SKM-1 treated with dmso at 0.1 percent for 144 hours (cell line): Measurements from ENCODE around the gene COL19A1.

ENCODE experiments used
- DNase-seq: peaks from one replicate; lab custom pipeline; 2025; ENCODE audit not compliant: unreplicated experiment; lab: John Stamatoyannopoulos, UW

COL19A1 gene

GRCh38 chr6:70163795-70164194 is 297.4 kb downstream of the COL19A1 start:
- no peak for DNase-seq

GRCh38 chr6:70164556-70164955 is 298.2 kb downstream of the COL19A1 start:
- no peak for DNase-seq

GRCh38 chr6:70166088-70166958 is 300.0 kb downstream of the COL19A1 start:
- DNase-seq = peak; percentile 36

DNA sequence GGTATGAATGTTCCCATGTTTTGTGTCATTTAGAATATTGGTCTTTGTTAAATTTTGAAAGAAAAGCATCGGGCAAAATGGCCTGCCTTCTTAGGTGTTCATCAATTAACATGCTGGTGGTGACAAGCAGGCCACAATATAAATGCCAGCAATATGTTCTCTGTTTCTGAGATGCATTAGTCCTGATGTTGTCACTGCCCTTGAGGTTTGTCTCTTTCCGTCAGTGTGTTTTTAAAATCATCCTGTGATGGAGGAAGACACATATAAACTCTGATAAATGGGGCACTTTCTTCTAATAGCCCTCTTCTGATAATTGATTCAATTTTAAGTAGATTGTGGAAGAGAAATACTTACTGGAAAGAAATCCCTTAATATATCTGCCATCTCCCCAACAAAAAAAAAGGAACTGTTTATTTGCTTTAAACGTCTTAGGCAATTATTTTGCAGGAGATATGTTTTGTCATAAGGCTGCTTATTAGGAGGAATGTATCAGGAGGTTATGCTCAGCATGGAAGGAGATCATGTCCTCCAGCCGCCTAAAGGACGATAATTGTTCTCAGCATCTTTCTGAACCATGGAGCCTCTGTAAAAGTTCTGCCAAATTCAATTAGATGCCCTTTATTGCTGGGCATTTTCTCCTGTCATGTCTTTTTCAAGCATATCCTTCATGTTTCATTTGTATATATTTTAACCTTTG is 302.5 kb downstream of the COL19A1 start:
- no peak for DNase-seq

DNA sequence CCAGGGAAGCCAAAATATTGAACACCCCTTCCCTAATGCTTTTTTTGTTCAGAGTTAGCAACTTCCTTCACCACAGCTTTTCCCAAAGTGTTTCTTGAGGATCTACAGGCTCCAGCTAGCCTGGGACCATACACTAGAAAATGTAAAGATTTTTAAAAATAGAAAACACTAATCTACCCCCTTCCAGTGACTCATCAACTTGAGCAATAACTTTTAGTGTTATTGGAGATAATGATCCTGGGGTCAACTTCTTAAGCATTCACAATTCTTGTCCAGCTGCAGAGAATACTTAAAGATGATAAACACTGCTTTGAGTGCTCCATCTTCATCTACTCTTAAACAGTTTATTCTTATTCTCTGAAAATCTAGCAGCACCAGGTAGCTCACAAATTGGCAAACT is 304.9 kb downstream of the COL19A1 start:
- DNase-seq = no peak

DNA sequence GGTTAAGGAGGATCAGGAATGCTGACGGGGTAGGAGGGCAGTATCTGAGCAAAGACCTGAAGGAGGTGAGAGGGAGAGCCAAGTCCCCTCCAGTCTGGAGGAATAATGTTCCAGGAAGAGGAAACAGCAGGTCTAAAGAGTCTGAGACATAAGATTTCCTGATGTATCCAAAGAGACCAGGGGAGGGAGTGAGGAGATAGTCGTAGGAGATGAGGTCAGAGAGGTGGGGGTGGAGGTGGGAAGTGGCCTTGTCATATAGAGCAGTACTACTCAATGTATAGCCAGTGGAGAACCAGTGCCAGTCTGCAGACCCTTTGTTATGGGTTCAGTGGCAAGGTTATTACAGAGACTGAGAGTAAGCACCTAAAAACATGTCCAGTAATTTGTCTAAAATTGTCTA is 305.9 kb downstream of the COL19A1 start:
- DNase-seq = no peak

DNA sequence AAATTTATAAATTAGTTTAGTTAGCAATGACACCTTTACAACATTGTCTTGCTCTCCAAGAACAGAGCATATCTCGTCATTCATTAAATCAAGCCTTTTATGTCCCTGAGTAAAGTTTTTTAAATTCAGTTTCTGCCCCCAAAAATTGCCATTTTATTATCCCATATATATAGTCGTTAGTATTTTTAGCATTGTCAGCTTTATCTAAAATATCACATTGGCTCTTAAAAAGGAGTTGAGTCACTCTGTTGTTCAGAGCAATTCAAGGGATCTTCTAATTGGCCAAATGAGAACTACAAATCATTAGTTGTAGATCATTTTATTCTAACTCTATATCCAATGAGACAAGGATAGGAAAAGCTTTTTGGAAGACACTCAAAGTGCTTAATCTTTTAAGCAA is 309.4 kb downstream of the COL19A1 start:
- no peak for DNase-seq

DNA sequence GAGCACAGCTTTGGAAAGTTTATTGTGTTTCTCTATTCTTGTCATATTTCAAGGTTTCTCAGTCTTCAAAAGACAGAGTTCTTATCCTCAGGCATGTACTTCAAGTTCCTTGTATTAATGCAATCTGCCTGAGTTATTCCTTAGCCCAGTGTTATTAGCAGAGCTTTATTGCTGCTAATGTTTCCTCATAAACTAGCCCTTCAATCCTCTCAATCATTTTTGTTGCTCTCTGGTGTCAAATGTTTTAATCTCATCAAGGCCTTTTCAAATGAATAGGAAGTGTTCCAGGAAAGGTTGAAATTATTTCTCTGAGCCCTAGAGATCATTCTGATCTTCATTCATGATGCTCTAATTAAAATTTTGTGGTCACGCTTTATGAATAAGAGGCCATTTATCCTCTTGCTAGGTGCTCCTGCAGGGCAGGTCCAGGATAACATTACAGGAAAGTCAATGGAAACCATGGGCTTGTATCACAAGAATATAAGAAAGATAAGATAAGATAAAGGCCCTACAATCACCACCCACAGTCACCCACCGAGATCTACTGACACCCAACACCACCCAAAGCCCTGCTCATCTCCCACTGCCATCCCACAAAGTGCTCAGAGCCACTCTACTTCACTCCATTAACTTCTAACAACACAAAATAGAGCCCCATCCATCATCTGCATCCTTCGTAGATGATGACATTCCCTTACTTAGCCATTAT is 310.6 kb downstream of the COL19A1 start:
- DNase-seq = no peak

- DNase-seq = no peak
Measured at GRCh38 chr6:70180183-70180900, 314.0 kb downstream of the COL19A1 start.

DNA sequence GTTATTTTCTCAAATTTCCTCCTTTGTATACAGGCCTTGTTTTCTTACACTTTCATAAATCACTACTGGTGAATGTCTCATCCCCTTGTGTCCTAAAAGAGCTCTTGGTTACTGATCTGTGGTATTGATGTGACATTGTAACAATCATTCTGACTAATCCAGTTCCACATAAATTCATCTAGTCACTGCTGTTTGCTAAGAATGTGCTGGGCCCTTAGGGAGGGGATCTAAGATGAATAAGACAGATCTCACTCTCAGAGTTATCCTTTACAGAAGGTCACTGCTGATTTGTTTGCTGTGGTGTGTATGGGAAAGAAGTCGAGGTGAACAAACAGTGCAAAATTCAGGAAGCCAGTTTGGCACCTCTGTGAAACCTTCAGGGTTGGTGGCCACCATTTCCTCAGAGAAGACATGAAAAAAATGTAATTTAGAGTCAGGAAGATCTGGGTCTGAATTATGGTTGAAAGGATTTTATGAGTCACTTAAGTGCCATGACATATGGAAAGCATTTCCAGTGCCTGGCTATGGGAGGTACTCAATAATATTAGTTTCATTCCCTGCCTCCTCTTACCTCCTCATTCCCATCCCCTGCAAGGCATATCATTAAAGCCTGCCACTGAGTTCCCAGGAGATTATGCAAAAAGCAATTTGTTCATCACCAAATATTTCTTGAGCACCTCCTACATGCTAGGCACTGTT is 314.7 kb downstream of the COL19A1 start:
- no peak for DNase-seq

DNA sequence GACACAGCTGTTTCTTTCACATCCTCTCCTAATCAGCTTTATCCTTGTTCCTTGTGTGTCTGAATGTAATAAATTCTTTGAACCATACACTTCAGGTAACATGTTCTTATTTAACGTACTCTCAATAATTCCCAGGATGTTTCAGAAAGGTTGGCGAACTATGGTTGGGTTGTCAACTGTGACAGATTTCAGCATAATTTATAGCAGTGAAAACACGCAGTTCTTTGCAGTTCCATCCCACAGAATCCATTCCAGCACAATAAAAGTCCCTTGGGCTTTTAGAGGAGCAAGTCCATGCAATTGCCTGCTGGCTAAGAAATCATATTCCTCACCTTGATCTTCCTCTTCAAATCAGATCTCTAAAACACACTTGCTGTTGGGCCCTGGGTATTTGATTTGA is 317.2 kb downstream of the COL19A1 start:
- no peak for DNase-seq

DNA sequence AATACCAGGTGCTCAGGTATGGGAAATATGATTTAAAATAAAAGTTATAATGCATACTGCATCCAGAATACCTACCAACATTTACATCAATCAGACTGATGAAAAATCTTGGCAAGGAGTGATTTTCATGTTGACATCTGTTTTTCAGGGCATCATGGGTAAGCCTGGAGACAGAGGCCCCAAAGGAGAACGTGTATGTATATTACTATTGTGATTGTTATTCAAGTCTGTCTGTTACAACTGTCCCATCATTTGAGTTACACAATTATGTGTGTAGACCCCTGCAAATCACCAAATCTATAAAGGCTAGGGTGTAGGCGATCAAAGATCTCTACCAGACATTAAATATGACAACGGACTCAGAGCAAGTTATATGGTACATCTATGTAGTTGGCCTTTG is 318.4 kb downstream of the COL19A1 start:
- no peak for DNase-seq

GRCh38 chr6:70186461-70186860 is 320.1 kb downstream of the COL19A1 start:
- DNase-seq = no peak

DNA sequence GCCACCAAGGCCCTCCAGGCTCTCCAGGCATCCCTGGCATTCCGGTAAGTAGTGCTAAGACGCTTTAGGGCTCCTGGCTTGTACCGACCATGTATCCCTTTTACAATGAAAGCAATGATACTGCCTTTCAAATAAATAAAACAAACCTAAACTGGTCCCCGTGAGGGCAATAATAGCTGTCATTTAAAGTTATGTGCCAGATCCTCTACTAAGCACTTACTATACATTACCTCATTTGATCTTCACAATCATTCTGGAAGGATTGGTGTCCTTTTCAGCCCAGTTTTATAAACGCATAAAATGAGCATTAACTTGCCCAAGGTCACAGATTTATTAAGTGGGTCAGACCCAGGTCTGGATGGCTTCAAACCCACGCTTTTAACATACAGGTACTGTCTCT is 321.8 kb downstream of the COL19A1 start:
- DNase-seq = no peak

DNA sequence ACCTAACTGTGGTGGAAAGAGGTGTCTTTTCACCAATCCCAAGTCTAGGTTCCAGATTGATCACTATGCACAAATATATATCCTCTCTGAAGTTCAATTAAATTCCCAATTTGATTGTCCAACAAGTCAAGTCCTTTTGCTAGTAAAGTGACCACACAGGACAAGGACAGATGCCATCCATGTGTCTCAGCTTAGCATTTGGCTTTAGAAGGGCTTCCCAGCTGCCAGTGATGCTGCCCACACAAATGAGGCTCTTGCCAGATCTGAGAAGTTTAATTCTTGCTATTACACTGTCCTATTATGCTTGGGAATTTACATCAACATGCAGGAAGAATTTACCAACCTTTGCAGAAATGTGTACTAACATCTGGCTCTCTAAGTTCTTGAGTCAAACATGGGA is 328.1 kb downstream of the COL19A1 start:
- DNase-seq = no peak

- DNase-seq = no peak
Measured at GRCh38 chr6:70196531-70196930, 330.2 kb downstream of the COL19A1 start.

GRCh38 chr6:70198785-70199184 is 332.4 kb downstream of the COL19A1 start:
- DNase-seq = no peak

GRCh38 chr6:70208235-70208790 is 342.0 kb downstream of the COL19A1 start:
- no peak for DNase-seq

GRCh38 chr6:70210462-70210861 is 344.1 kb downstream of the COL19A1 start:
- DNase-seq = peak; percentile 5

DNA sequence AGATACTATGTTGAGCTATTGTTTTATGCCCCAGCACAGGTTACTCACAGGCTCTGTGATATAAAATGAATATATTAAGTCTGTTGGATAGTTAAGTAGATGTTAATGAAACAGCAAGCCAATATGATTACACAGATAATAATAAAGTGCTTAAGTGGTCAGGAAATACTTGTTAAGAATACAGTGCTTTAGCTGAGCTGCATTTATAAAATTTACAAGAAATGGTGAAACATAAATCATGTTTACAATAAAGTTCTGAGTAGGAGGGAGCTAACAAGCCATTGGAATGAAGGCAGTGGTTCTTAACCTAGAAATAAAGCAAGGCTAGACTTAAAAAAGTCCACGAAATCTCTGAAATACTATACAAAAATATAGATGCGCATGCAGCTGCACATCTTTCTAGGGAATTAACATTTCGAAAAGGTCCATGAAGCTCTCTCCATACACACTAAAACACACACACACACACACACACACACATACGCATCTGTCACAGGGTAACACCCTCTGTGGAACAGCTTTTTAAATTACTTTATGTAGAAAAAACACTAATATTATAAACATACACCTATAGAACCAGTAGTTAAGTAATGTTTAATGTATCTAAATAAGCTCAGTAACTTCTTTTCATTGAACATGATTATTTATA is 349.2 kb downstream of the COL19A1 start:
- no peak for DNase-seq
